Measurements from ENCODE around the gene DNTT.

DNTT gene

DNA sequence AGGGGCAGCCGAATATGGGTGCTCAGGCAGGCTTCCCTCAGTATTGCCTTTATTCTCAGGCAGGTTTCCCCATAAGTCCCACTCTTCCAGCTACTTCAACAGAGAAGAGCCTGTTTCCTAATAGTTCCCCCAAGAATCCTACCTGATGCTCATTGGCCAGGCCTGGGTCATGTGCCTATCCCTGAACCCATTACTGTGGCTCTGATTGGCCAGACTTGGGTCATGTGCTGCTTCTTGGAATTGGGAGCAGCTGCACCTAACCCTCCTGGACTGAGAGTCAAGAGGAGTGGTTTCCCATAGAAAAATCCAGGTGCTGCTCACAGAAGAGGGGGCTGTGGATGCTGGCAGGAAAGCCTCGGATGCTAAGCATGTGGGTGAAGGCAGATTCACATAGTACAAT, 32.9 kb downstream of the DNTT start:
- TF ChIP-seq POLR2A (IDR thresholded peaks at IDR 0.05; ENCODE audit: low read length) = no peak
- TF ChIP-seq GATA1 (IDR thresholded peaks at IDR 0.05; ENCODE audit: low read depth, low read length) = no peak
- DNase-seq = no peak

DNA sequence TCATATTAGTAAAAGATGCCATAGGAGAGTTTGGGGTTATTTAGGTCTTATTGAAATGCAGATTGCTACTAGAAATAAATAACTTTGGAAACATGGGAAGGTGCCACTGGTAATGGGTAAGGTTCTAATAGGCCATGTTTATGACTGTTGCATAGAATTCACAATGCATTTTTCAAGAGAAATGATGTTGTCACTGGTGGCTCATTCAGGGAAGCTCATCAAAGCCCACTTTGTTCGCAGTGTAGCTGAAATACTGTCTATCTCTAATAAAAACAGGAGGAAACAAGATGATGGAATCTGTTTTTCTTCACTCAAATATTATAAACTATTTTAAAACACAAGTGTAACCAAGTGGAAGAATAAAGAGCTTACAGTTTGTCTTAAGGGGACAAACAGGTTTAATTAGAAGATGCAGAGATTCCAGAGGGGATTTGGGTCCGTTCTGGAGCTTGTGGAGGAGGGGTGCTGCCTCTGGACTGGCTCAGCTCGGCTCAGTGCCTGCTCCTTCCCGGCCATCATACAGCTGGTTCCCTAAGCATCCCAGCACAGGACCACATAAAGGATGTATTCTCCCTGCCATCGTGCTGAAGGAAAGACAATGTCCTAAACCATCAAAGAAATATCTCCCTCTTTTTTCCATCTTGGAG, 34.2 kb downstream of the DNTT start:
- TF ChIP-seq GATA1 (IDR thresholded peaks at IDR 0.05; ENCODE audit: low read depth, low read length) (no peak), POLR2A (IDR thresholded peaks at IDR 0.05; ENCODE audit: low read length) (no peak)
- no peak for DNase-seq

DNA sequence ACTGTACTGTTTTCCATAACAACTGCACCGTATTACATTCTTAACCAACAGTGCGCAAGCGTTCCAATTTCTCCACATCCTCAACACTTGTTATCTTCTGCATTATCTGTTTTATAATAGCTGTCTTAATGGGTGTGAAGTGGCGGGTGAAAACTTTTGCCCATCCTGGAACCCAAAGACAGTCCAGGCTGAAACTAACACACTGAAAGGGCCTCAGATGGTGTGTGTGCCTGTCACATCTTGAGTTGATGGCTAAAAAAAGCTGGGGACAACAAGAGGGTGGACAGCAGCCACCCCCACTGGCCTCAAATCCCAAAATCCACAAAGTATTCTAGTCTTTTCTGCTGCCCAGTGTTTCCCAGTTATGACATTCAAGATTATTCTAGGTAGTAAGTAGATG, 35.1 kb downstream of the DNTT start:
- TF ChIP-seq POLR2A (IDR thresholded peaks at IDR 0.05; ENCODE audit: low read length) = no peak
- no peak for TF ChIP-seq GATA1 (IDR thresholded peaks at IDR 0.05; ENCODE audit: low read depth, low read length)
- no peak for DNase-seq

DNA sequence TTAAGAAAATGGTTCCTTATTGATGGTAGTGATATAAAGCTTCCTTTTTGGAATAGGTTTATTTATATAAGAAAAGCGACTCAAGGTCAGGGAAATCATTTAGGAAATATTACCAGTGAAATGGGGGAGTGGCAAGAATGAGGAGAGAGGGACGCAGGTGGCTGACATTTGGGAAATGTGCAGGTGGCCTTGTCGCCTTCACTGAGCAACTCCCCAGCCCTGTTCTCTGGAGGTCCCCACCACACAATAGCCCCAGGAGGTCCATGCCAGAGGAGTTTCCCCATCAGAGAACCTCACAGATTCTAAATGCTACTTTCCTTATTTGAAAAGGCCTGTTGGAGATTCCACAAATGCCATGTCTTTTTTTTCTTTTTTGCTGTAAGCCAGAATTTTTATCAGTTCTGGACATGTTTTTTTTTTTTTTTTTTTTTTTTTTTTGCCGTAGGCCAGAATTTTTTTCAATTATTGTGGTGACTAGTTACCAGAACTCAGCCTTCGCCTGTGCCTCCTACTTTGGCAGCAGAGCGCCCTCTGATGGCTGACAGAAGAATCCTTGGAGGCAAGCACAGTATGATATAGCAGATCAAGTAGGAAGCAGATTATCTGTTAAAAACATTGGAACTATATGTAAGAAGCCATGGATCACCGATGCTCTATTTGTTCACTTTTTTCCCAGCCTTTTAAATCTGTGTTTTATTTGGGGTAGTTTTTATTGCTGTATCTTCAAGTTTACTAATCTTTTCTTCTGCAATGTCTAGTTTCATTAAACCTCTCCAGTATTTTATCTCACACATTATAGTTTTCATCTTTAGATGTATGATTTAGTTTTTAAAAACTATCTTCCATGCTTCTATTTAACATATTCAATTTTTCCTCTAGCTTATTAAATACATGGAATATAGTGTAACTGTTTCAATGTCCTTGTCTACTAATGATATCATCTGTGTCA, 36.0 kb downstream of the DNTT start:
- peak; percentile 75 to 82 for DNase-seq

DNA sequence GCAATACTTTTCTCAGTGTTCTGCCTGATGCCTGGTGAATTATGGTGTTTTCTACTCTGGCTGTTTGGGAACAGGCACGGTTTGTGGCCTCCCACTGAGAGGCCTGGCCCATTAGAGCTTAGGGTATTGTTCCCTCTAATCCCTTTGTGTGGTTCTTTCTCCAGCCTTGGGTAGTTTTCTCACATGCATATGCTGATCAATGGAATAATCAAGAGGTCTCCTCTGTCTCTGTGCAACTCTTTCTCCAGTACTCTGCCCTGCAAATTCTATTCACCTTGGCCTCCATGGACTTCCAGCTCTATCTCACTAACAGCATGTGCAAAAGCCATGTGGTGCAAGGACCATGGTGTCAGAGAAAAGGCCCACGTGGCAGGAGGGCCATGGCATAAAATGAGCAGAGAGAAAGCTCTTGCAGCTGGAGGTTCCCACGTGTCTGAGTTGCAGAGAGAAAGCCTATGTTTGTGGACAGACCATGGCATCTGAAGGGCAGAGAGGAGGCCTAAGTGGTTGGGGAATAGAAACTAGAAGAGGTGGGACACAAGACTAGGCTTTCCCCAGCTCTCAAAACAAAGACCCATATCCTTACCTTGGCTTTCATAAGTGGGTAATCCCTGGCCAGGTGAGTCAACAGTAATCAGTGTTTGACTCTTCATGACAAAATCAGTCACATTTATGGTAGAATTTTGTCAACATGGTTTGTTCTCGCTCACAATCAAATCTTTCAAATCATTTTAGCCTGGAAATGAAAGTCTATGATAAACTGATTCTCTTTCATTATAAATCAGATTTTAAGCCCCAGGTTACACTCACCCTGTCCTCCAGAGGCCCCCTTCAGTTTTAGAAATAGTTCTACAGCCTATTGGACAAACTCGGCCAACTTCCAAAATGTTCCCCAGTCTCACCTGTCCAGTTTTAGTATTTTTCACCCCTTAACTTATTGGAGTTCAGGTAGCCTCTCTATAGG, 37.3 kb downstream of the DNTT start:
- TF ChIP-seq GATA1 (IDR thresholded peaks at IDR 0.05; ENCODE audit: low read depth, low read length) (no peak), POLR2A (IDR thresholded peaks at IDR 0.05; ENCODE audit: low read length) (no peak)
- no peak for DNase-seq

More for the DNA sequence above, 36.0 kb downstream of the DNTT start:
- TF ChIP-seq POLR2A (IDR thresholded peaks at IDR 0.05; ENCODE audit: low read length) = no peak

DNA sequence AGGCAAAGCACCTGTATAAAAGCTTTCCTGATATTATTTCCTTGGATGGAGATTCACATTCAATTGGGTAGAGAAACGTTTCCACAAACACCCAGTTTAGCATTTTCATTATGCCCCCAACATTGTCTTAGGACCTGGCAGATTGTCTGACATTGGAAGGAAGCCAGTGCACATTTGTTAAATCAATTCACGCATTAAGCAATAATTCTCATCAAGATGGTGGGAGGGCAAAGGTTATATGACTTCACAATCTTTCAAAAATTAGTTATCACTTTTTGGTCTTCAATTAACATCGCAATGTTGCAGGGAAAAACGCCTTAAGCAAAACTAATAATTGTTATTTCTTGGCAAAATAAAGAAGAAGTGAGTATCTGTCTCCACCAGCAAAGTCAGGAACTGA, 38.2 kb downstream of the DNTT start:
- no peak for DNase-seq
- TF ChIP-seq POLR2A (IDR thresholded peaks at IDR 0.05; ENCODE audit: low read length) (no peak), GATA1 (IDR thresholded peaks at IDR 0.05; ENCODE audit: low read depth, low read length) (no peak)

DNA sequence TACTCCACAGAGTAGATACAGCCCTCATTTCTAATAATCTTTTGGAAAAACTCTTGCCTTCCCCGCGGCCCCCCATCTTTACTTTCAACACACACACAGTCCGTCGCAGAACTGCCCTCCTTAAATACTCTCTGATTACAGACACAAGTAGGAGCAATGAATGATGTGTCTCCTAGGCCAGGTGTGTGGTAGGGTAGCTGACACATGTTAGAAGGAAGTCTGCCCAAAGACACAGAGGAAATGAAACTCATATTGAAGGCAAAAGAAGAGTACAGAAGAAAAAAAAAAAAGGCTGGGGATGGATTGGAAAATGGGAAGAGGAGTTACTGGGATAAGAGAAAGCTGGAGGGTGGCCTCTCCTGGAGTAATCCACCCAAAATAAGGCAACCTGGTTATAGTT, 39.9 kb downstream of the DNTT start:
- TF ChIP-seq POLR2A (IDR thresholded peaks at IDR 0.05; ENCODE audit: low read length) (no peak), GATA1 (IDR thresholded peaks at IDR 0.05; ENCODE audit: low read depth, low read length) (no peak)
- DNase-seq = no peak

DNA sequence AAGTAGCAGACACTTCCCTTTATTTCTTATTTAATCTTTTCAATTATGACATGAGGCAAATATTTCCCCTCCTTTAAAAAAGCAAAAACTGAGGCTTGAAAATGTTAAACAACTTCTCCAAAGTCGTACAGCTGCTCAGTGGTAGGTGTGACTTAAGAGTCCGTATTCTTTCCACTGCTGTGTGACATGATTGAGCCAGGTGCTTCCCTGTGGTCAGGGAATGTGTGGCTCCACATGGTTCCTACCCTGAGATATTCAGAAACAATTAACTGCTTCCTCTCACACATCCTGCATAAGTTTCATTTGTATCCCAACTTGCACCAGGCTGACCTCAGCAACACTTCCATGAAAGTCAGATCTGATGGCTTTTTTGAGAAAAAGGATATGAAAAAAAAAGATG, 41.0 kb downstream of the DNTT start:
- TF ChIP-seq POLR2A (IDR thresholded peaks at IDR 0.05; ENCODE audit: low read length) (no peak), GATA1 (IDR thresholded peaks at IDR 0.05; ENCODE audit: low read depth, low read length) (no peak)
- DNase-seq = no peak

DNA sequence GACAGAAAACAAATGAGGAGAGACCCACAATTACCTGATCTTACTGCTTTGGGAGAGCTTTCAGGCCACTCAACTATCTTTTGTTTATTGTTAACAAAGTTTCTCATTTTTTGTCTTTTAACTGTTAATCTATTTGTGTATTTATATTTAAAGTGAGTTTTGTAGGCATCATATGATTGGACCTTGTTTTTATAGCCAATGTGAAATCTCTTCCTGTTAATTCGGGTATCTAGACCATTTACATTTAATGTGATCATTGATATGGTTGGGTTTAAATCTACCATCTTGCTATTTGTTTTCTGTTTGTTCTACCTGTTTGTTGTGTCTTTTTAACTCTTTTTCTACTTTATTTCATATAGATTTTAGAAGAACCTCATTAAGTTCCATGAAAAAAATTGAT, 42.1 kb downstream of the DNTT start:
- TF ChIP-seq GATA1 (IDR thresholded peaks at IDR 0.05; ENCODE audit: low read depth, low read length) (no peak), POLR2A (IDR thresholded peaks at IDR 0.05; ENCODE audit: low read length) (no peak)
- no peak for DNase-seq

DNA sequence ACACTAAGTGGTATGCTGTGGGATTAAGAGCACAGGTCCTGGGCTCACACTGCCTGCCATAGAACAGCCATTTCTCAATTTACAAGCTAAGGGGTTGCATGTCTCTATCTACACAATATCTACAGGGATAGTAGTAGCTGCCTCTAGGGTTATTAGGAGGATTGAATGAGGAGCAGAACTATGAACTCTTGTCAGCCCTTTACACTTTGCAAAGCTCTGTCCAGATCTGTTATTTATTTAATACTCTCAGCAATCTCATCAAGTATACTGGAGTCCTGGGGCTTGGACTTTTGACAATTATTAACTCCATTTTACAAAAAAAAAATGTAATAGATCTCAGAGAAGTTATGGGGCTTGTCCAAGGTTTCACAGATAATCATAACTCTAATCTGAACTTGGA, 47.8 kb downstream of the DNTT start:
- no peak for DNase-seq
- no peak for TF ChIP-seq POLR2A (IDR thresholded peaks at IDR 0.05; ENCODE audit: low read length)
- TF ChIP-seq GATA1 (IDR thresholded peaks at IDR 0.05; ENCODE audit: low read depth, low read length) = no peak

DNA sequence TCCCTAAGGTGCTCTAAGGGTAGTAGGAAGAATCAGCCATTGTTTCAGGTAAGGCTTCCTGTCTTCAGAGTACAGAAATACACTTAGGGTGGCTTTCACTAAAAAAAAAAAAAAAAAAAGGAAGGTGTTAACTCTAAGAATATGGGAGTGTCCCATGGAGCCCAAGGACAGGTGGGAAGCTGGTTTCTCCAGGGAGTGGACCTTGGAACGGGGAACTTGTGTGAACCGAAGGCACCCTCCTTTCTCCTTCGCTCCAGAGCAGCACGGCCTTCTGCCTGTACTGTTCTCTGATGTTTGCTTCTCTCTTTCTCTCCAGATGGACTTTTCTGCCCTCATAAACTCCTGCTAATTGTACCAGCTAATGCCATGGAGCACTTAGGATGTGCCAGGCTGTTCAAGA, 48.3 kb downstream of the DNTT start:
- TF ChIP-seq POLR2A (IDR thresholded peaks at IDR 0.05; ENCODE audit: low read length) (no peak), GATA1 (IDR thresholded peaks at IDR 0.05; ENCODE audit: low read depth, low read length) (no peak)
- no peak for DNase-seq

DNA sequence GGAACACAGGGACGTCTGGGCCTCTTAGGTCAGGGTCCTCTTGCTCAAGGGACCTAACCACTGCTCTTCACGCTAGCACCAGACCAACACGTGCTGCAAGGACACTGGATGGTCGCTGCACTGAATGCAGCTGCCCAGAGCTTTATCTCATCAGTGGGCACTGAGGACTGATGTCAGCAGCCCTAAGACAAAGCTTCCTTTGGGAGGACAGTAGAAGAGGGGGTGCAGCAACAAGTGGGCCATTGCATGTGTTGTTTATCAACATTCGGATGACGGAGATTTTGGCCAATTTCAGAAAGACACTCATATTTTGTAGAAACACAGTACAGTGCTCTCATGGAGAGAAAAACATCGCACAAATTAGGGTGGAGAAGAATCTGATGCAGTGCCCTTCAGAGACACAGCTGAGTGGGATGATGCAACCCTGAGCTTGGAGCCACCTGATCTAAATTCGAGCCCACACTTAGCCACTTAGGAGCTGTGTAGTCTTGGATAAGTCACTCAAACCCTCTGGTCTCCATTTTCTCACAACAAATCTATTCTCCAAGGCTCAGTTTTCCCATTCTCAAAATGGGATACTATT, 52.9 kb downstream of the DNTT start:
- no peak for TF ChIP-seq GATA1 (IDR thresholded peaks at IDR 0.05; ENCODE audit: low read depth, low read length)
- no peak for TF ChIP-seq POLR2A (IDR thresholded peaks at IDR 0.05; ENCODE audit: low read length)
- no peak for DNase-seq

DNA sequence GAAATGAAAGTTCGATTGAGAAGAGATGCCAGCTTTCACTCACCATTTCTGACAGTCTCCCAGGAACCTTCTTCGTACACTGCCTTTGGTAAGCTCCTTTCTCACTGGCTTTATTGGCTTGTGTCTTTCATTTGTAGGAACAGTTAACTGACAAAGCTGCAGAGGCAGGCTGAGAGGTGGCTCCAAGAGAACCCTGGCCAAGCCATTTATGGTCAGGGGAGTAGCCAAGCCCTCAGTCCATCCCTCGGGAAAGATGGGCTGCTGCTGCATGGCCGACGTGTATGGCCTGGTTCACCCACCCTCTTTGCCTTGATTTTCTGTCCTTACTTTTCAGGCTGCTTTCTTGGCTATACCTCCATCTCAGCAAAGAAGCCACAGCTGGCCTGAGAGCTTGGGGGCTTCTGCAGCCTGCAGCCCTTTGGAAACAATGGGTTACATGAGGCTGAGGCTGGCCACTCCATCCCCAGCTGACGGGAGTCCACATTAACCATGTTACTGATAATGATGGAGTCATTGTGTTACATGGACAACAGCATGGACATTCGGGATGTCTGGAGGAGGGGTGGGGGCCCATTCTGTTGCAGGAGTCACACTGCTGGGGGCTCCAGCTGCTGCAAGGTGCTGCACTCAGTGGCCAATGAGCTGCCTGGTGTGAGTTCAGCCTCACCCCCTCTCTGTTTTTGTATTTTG, 54.8 kb downstream of the DNTT start, which contains the start of gene OPALIN:
OPALIN (minus strand) TSS at position 152 of the 690 bp plus-strand sequence; CDS start at position 46, 106 bp downstream.
- DNase-seq = no peak
- no peak for TF ChIP-seq GATA1 (IDR thresholded peaks at IDR 0.05; ENCODE audit: low read depth, low read length)
- TF ChIP-seq POLR2A (IDR thresholded peaks at IDR 0.05; ENCODE audit: low read length) = no peak
